ENCODE data around the gene METAP1.
"Not testable (repeated sequence)": the region's sequence is repeated elsewhere in the genome, so short reads cannot be mapped to it uniquely, and the experiment has no call there.

The METAP1 gene

DNA sequence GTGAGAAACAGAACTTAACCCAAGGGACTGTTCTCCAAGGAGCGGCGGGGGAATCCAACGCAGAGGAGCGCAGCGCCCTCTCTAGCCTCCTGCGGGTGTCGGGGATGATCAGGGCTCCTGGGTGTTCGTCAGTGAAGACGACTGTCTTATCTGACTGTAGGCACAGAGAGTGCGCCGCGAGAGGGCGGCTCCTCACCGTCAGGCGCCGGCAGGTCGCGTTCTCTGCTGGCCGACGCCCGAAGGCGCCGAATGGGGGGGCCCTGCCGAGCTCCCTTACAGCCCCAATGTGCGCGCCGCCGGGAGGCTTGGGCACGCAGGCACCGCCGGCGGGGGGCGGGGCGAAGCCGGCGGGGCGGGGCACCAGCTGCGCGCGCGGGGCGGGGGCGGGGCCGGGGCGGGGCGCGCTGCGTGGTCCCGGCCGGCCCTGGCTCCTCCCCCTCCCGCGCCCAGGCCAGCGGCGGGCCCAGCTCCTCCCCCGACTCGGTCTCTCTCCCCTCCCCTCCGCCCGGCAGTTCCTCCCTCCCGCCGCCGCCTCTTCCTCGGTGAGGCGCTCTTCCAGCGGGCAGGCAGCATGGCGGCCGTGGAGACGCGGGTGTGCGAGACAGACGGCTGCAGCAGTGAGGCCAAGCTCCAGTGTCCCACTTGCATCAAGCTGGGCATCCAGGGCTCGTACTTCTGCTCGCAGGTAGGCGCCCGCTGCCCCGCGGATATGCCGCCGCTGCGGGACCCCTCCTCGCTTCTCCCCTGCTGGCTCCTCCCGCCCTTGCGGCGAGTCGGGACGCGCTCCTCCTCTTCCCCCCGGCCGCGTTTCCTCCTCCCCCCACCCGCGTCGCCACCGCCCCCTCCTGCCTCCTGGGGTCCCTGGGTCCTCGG lies at the start of gene METAP1:
Gene METAP1 (plus strand): TSS at position 539 of the 873 bp plus-strand sequence. CDS start 33 bp downstream, at position 572.
- DNase-seq = peak; percentile 95

DNA sequence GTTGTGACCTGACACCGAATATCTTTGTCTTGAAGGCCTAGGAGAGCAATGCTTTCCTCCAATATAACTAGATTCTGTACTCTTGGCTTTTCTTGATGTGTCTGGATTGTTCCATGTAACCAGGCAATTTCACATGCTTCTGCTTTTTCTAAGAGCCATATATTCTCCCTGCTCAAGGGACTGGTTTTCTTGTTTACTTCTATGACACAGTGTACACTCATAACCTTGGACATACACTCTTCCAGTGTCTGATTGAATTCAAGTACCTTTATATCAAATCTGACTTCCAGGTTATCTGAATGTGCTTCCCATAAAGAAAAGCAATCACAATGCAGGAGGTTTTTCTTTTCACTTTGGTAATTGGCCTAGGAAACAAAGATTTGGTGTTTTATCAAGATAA lies 49.2 kb upstream of the METAP1 start:
- no peak for DNase-seq

DNA sequence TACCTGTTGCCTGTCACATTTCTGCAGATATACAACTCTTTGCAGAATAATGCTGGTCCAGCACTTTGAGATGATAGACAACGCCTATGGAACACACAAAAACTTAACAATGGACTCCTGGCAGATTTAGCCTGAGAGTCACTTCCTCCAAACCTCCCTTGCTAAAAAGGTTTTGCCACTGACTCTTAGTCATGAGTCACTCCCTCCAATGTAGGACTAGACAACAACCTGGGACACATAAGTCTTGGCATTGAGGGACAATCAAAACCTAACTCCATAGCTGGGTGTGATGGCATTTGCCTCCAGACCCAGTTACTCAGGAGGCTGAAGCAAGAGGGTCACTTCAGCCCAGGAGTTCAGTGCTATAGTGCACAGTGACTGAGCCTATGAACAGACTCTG lies 44.6 kb upstream of the METAP1 start:
- DNase-seq = no peak

DNA sequence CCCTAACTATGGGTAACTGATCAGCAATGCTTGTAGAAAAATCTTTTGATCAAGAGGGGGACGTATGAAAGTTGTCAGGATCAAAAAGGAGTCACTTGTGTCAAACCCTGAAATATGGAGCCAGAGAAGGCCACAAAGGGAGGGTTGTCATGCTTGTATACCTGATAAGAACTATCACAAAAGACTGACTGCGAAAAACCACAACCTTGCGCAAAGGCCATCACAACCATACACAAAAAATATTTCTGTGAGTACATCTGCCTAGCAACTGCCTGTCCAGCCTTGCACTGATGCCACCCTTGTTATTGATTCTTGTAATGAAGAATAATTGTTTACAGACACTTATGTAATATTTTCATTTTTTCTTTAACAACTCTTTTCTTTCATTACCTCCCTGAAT lies 43.8 kb upstream of the METAP1 start:
- no peak for DNase-seq

DNA sequence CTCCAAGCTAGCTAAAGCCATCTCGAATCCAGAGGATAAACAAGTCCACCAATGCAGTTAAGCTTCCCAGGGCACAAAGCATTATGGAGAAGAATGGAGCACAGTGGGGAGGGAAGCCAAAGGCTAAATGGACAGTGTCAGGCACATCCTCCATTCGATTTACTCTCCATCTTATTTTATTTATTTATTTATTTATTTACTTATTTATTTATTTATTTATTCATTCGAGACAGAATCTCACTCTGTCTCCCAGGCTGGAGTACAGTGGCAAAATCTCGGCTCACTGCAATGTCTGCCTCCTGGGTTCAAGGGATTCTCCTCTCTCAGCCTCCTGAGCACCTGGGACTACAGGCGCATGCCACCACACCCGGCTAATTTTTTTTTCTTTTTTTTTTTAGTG lies 40.3 kb upstream of the METAP1 start:
- DNase-seq = no peak

DNA sequence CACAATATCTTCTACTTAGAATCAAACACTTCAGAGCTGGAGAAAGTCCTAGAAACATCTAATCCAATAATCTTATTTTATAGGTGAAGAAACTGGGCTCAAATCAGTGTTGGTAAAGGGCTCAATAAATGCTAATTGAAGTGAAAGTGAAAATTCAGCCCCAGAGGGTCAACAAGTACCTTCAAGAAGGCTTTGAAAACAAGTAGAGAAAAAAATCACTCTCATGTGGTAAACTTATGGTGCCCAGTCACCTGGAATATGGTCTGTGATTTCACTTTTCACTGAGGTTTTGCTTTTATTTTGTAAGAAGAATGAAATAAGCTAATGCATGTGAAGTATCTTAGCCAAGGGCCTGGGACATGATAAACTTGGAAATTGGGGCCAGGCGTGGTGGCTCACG lies 37.5 kb upstream of the METAP1 start:
- DNase-seq = no peak

DNA sequence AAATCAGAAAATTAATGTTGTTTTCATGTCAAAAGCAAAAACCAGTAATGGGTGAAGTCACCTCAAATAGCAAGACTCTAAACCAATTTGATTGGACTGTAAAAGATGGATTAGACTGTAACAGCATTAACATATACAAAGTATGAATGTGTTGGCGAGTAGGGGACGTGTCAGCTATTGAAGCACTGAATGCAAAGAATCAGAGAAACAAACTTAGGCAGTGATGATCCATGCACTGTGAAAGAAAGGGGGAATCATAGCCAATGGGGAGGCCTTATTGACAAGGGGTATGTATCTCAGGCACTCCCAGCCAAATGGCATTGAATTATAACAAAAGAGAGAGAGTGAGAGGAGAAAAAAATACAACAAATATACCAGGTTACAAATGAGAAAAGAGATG lies 36.1 kb upstream of the METAP1 start:
- DNase-seq = no peak

DNA sequence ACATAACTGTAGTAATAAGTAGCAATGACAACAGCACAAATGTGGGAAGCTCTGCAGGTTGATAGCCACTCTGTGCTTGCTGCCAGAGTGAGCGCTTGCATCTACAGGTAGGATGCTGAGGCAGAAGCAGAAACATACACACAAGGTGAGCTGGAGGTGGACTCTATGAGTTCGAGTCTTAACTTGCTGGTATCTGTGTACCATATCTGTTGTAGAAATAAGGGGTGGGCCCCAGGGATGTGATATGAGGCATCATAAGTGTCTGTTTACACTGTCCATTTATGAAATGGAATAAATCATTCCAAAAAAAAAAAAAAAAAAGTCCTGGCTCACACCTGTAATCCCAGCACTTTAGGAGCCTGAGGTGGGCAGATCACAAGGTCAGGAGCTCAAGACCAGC lies 33.8 kb upstream of the METAP1 start:
- no peak for DNase-seq

DNA sequence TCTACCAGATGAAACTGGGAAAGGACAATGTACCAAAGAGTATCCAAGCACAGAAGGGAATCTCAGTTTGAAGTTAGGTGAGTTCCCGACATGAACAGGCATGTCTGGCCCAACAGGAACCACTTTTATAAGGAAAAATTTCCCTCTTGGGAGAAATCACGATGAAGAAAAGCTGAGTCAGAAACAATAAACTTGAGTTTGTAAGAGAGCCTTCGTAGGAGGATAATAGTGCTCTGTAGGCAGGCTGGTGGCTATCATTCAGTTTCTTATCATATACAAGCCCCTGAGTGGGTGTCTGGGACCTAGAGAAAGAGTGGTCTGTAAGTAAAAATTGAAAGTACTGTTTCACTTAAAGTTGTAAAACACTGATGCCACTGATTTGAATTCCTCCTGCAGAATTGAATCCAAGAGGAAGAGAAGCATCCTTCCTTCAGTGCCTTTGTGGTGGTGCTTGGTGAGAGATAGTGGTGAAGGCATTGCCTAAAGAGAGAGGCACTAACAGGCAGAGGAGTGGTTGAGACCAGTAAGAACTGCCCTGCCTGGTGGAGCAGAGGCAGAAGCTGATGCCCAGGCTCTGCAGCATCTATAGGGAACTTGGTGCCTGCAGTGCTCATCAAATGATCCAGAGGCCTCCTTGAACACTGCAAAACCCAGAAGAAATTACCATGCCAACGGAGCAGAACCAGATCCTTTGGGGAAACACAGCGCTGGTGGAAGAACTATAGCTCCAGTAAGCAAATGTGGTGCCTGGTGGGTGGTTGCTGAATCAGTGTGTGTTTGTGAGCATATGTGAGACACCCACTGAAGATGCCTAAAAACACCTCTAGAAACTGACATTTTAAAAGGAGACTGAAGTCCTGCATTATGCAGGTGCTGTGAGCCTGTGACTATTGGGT lies 31.7 kb upstream of the METAP1 start:
- no peak for DNase-seq

DNA sequence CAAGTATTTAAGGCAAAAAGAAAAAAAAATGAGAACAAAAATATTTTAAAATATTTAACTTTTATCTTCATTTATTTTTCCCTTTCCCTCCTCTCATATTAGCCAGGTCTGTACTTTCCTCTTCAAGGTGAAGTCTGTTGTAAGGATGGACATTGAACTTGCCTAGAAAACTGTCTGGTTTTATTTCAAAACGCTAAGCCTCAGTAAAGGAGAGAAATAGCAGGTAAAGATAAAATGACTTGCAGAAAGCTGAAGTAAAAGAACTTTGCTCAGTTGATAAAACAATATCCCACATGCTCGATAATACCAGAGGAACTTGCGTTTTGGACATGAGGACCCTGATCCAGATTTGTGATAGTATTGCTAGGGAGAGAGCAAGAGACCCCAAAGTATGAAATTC lies 28.6 kb upstream of the METAP1 start:
- DNase-seq = no peak

DNA sequence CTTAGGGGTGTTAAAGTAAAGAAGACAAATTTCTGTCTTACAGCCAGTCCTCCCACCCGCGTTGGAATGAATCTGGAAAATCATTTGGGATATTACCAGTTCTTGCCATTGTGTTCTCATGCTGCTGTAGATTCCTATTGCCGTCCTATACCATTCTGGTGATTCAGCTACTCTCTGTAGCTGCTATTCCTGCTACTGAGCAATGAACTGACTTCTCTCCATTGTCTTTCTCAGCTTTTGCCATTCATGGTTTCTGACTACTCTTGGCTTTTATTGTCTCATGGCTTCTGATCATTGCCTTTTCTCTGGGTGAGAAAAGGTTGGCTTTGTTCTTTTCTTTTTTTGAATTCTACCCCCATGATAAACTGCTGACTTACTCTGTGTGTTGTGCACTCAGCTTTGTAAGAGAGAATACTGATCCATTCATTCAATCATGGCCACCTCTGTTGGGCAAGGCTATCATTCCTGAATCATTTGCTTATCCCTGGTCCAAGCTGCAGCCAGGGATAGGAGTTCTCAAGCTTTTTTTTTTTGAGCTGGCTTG lies 27.7 kb upstream of the METAP1 start:
- DNase-seq = no peak

DNA sequence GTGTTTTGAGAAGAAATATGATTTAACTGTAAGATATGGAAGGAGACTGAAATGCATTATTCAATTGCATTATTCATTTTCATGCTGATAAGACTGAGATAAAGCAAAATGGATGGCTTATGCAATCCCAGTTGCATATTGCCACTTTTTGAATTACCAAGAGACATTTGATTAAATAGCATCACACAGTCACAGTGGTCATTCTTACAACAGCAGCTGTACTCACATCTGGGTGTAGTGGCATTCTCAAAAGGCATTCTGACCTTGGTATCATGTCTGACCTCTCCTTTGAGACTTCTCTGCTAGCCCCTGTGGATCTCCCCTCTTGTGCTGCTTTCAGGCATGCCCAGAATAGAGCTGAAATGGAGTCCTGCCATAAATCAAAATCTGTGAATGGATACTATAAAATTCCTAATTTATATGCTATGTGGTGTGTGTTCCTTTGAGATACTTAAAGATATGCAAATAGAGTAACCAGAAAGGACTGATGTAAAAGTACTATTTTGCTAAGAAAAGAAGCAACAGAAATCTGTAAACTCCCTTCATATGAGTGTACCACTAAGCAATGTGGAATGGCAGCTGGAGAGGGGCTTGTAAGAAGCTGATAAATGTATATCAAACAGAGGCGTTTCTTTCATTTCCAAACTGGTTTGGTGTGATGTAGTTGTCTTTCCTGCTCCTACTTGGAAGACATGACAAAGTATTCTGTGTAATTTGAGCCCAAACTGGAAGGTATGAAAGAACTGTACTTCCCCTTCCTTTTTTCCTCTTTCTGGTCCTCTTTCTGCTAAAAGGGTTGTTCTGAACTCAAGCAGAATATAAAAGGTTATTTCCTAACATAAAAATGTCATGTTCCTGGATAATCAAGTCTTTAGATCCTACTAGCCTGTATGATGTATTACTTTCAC lies 25.4 kb upstream of the METAP1 start:
- DNase-seq = no peak

DNA sequence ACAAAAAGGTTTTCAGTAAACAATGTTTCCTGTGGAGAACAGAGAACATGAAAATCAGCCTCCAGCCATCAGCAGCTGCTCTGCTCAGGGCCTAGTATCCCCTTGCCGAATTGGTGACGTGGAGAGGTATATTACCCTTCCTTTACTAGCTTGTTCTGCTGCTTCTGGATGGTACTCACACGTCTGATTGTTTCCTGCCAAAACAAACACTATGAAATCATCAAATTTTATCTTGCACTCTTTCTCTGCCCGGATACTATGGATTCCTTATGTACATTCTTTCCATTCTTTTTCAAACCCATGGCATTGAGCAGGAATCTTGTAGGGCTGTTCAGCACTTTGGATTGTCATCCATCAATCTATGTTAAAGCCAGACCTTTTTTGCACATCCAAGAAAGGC lies 18.8 kb upstream of the METAP1 start:
- no peak for DNase-seq

DNA sequence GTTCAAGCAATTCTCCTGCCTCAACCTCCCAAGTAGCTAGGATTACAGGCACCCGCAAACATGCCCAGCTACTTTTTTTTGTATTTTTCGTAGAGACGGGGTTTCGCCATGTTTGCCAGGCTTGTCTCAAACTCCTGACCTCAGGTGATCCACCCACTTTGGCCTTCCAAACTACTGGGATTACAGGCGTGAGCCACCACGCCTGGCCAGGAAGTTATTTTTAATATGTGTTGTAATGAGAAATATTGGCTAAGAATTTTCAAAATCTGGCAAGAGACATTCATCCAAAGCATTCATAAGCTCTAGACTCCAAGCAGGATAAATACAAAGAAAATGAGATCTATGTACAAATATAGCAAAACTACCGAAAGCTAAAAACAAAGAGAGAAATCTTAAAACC lies 18.0 kb upstream of the METAP1 start:
- DNase-seq = no peak

DNA sequence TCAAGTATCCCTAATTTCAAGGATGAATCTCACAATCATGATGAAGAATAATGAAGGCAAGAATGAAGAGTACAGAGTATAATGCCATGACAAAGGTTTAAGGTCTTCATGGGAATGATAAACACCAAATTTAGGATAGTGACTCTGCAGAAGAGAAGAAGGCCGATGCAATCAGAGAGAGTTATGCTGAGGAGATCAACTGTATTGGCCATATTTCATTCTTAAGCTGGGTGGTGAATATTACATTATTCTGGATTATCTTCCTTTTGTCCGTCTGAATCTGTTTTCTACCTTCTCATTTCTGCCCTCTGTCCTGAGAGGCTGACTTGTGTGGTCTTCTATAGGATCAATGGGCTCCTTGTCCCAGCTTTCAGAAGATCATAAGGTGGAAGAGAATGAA lies 7.8 kb upstream of the METAP1 start:
- no peak for DNase-seq

DNA sequence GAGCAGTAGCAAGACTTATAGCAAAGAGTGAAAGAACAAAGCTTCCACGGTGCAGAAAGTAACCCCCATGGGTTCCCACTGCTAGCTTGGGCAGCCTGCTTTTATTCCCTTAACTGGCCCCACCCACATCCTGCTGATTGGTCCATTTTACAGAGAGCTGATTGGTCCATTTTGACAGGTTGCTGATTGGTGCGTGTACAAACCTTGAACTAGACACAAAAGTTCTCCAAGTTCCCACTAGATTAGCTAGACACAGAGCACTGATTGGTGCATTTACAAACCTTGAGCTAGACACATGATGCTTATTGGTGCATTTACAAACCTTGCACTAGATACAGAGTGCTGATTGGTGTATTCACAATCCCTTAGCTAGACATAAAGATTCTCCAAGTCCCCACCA lies 2.7 kb upstream of the METAP1 start:
- DNase-seq = not testable (repeated sequence)

DNA sequence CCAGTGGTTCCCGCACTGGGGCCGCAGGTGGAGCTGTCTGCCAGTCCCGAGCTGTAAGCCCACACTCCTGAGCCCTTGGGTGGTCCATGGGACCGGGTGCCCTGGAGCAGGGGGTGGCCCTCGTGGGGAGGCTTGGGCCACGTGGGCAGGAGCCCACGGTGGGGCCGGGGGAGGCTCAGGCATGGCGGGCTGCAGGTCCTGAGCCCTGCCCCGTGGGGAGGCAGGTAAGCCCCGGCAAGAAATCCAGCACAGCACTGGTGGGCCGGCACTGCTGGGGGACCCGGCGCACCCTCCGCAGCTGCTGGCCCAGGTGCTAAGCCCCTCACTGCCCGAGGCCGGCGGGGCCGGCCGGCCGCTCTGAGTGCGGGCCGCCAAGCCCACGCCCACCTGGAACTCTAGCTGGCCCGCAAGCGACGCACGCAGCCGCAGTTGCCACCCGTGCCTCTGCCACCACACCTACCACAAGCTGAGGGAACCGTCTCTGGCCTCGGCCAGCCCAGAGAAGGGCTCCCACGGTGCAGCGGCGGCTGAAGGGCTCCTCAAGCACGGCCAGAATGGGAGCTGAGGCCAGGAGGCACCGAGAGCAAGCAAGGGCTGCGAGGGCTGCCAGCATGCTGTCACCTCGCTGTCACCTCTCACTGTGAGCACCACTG lies 2.0 kb upstream of the METAP1 start:
- DNase-seq = no peak

DNA sequence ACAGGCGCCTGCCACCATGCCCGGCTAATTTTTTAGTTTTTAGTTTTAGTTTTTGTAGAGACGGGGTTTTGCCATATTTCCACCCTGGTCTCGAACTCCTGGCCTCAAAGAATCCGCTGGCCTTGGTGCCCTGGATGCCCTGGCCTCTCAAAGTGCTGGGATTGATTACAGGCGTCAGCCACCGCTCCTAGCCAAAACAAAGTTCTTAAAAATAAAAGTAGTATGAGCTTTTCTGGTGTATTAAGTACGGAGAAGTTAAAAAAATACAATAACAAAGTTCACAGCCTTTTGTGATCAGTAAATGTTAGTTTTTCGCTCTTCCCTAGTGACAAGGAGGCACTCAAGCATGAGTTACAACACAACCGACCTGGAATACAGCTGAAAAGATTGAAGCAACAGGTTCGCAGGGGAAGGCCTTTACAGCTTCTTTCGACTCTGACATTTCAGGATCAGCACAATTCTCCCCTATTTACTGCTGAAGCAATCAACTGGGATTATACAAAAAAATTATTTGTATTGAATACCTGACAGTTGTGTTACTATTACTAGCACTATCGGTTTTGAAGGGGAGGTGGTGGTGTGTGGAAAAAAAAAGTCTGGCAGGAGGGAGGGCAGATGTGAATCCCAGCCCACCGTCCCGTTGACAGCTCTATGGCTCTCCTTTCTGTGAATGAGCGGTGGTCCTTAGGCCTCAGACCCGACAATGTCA lies 893 bp upstream of the METAP1 start:
- no peak for DNase-seq

DNA sequence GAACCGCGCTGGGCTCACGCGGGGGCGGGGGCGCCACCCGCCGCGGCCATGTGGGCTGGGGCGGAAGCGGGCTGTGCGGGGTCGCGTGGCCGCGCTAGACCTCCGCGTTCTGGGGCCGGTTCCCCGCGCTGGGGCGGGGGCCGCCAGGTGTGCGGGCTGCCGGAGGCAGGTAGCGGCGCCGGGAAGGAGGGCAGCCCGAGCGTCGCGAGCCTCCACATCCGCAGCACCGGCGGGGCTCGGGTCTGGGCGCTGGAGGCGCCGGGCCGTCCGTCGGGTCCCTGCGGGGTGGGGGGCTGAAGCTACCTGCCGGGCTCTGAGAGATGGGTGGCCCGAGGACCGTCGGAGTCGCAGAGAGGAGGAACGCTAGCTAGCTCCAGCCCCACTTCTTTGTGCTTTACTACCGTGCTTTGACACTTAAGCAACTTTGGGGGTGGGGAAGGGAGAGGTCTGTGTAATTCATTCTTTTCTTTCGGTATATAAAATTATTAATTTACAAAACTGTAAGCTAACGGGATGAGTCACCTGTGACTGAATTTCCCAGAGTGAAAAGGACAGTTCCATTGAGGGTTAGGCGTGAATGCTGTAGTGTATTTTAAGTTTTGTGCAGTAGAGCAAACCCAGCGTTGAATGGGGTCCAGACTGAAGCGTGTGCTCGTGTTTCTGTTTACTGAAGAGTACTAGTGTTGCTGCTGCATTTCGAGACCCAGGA lies 689 bp downstream of the METAP1 start:
- peak; percentile 21 for DNase-seq

DNA sequence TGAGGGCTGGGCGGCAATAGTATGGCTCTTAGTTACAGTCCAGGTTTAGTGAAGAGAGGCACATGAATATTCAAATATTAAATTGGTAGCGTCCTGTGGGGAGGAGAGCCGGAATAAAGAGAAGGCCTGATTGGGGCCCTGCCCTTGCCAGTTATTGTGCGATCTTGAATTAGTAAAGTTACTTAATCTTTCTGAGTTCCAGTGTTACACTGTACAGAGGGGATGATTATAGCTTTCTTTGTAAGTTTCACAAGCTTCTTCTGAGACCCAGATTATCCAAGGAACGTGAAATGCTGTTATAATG lies 1.2 kb downstream of the METAP1 start:
- no peak for DNase-seq

DNA sequence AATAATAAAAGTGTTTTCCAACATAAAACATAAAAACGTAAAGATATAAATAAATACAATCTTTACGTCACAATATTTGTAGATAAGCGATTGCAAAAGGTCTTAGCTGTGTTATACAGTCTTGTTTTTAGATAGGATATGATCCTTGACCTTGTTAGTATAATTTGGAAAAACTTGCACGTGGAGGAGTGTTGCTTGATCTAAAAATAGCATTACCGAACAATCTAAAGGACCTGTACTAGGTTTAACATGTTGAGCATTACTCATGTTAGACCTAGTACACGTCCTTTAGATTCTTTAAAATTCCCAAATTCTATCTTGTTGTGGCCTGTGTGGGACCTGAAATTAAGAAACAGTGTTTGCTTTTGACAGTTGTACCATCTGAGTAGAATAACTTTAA lies 1.6 kb downstream of the METAP1 start:
- DNase-seq = no peak

All from NCI-H345 (cell line).